ENCODE data around the gene CDK17.
A peak's percentile ranks its signal among the peaks of the same experiment; 100 is the strongest.
"Not testable (repeated sequence)": the region's sequence is repeated elsewhere in the genome, so short reads cannot be mapped to it uniquely, and the experiment has no call there.

Gene CDK17

GRCh38 chr12:96352161-96352835 lies 47.9 kb downstream of the CDK17 start:
- DNase-seq = no peak

DNA sequence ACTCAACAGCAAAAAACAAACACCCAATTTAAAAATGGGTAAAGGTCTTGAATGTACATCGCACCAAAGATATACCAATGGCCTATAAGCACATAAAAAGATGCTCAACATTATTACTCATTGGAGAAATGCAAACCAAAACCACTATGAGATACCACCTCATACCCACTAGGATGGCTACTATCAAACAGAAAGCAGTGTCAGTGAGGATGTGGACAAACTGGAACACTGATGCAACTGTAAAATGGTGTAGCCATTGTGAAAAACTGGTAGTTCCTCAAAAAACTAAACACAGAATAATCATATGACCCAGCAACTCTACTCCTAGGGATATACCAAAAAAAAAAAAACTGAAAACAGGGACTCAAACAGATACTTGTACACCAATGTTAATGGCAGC lies 49.3 kb downstream of the CDK17 start:
- DNase-seq = no peak

DNA sequence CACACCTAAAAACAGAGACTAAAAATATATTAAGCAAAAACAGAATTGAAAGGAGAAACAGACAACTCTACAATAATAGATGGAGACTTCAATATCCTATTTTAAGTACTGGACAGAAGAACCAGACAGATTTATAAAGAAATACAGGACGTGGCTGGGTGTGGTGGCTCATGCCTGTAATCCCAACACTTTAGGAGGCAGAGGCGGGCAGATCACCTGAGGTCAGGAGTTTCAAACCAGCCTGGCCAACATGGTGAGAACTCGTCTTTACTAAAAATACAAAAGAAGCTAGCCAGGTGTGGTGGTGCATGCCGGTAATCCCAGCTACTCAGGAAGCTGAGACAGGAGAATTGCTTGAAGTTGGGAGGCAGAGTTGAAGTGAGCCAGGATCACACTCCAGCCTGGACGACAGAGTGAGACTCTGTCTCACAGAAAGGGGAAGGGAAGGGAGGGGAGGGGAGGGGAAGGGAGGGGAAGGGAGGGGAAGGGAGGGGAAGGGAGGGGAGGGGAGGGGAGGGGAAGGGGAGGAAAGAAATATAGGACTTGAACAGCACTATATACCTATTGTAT lies 53.0 kb downstream of the CDK17 start:
- no peak for DNase-seq

DNA sequence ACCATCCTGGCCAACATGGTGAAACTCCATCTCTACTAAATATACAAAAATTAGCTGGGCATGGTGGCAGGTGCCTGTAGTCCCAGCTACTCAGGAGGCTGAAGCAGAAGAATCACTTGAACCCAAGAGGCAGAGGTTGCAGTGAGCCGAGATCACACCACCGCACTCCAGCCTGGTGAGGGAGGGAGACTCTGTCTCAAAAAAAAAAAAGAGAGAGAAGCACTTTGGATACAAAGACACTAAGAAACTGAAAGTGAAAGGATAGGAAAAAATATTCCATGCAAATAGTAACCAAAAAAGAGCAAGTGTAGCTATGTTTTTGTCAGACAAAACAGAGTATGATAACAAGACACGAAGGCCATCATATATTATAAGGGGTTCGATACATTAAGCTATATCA lies 53.5 kb downstream of the CDK17 start:
- DNase-seq = not testable (repeated sequence)

DNA sequence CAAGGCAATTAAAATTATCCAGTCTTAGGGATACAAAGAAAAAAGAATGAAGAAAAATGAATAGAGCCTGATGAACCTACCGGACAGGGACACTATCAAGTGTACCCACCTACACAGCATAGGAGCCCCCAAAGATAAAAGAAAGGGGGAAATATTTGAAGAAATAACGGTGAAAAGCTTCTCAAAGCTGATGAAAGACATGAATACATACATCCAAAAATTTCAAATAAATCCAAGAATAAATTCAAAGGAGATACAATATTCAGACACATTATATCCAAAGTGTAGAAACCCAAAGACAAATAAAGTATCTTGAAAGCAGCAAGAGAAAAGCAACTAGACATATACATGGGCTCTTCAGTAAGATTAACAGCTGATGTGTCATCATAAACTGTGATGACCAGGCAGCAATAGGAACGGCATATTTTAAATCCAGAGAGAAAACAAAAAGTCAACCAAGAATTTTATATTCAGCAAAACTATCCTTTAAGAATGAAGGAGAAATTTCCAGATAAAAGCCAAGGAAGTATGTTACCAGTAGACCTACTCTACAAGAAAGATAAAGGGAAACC lies 56.0 kb downstream of the CDK17 start:
- no peak for DNase-seq

DNA sequence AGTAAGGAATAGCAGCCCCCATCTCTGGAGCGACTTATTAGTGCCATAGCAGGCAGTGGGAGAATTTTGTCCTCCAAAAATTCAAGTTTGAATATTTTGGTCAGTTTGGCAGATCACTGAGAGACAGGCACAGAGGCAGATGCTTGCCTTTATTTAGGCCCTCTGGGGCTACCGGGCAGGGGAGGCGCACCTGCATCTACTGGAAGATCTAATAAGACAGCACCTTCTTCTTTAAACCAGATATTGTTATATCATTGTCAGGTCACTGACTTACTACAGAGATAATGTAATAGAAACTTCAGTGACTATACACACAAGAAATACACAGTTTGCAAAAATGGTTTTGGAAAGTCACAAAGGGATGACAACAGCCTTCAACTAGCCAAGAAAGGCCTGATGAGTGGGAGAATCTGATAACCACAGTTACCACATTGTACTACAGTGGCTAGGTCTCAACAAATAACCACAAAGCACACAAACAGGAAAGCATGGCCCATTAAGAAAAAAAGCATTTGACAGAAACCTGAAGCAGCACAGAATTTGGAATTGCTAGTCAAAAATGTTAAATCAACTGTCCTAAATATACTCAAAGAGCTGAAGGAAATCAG lies 56.8 kb downstream of the CDK17 start:
- DNase-seq = no peak

- DNase-seq = not testable (repeated sequence)
These were observed 60.6 kb downstream of the CDK17 start for GRCh38 chr12:96339666-96340065.

DNA sequence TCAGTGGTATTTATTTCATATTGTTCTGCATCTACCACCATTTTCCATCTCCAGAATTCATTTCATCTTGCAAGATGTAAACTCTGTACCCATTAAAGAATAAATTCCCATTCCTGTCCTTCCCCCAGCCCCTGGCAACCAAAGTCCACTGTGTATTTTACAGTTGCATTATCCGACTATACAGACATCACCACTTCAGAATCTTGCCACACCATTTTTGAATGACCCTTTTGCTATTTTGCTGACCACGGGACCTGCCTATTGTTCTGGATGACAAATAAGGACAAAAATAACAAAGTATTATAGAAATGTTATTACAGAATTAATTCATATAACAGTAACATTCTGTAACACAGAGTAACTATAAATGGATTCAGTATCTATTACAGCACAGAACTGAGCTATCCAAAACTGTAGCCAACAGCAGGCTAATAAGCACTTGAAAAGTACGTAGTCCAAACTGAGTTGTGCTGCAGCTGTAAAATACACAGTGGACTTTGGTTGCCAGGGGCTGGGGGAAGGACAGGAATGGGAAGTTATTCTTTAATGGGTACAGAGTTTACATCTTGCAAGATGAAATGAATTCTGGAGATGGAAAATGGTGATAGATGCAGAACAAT lies 61.3 kb downstream of the CDK17 start:
- DNase-seq = no peak

- DNase-seq = no peak
These were observed 62.3 kb downstream of the CDK17 start for GRCh38 chr12:96337953-96338352.

- DNase-seq = no peak
These were observed 63.8 kb downstream of the CDK17 start for GRCh38 chr12:96336489-96336888.

DNA sequence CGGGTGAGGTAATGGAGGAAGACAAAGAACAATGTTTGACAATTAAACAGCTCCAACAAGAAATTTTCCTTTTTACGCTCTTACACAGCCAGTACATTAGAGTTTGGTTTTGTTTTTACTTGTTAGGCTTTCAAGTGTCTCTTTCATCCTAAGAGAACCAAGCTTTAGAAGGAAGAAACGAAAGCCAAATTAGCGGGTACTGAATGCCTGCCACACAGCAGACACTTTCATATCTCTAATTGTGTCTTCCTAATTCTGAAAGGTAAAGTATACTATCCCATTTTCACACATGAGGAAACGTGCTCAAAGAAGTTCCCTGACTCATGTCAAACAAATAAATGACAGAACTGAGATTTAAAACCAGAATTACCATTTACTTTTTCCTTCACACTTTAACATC lies 65.0 kb downstream of the CDK17 start:
- no peak for DNase-seq

DNA sequence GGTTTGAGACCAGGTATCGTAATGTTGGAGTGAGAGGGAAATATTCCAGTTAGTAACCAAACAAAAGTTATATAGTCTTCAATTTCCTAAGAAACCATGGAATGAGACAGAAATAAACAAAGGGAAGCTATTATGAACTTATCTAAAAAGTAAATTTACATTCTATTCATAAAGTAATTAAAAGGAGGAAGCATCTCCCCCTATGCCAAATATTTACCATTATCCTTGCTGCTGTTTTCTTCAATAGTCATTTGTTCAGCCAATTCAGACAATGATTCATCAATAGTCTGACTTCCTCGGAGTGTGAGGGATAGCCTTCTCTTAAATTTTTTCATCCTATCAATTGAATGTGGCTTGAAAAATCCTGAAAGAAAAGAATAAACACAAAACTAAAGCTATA lies 65.7 kb downstream of the CDK17 start:
- DNase-seq = no peak

- no peak for DNase-seq
These were observed 70.7 kb downstream of the CDK17 start for GRCh38 chr12:96329545-96329944.

DNA sequence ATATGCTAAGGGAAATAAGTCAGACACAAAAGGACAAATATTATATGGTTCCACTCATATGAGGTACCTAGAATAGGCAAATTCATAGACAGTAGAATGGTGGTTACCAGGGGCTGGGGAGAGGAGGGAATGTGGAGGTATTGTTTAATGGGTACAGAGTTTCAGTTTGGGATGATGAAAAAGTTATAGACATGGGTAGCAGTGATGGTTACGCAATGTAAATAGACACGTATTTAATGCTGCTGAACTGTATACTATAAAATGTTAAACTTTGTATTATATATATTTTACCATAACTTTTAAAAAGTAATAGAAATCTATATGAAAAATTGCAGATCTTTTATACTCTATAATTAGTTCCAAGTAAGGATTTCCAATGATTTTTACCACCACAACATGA lies 71.2 kb downstream of the CDK17 start:
- DNase-seq = no peak

DNA sequence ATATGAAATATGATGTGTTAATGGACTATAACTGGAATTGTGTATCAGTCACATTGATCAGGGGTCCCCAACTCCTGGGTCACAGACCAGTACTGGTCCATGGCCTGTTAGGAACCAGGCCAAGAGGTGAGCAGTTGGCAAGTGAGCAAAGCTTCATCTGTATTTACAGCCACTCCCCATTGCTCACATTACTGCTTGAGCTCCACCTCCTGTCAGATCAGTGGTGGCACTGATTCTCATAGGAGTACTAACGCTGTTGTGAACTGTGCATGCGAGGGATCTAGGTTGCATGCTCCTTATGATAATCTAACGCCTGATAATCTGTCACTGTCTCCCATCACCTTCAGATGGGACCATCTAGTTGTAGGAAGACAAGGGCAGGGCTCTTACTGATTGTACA lies 72.3 kb downstream of the CDK17 start:
- DNase-seq = no peak

GRCh38 chr12:96327346-96327745 lies 72.9 kb downstream of the CDK17 start:
- DNase-seq = no peak

- DNase-seq = no peak
These were observed 73.5 kb downstream of the CDK17 start for GRCh38 chr12:96326628-96327227.

DNA sequence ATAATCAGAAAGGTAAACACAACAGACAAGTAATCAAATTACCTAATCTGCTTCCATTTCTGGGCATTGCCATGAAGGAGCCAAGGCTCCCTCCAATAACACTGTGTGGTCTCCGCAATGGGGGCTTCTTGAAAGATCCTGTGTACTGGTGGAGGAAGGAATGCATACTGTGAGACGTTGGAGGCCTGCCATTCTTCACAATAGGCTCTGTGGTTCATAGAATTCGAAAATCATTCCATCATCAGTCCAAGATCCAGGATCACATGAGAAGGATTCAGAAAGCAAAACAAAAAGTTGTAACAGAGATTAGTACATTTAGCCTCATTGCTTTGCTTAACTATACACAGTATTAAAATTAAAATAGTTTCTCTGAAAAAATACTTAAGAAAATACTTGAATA lies 76.3 kb downstream of the CDK17 start:
- no peak for DNase-seq

GRCh38 chr12:96322720-96323119 lies 77.5 kb downstream of the CDK17 start:
- DNase-seq = no peak

GRCh38 chr12:96321941-96322340 lies 78.3 kb downstream of the CDK17 start:
- no peak for DNase-seq

GRCh38 chr12:96317801-96318200 lies 82.4 kb downstream of the CDK17 start:
- DNase-seq = not testable (repeated sequence)

GRCh38 chr12:96315741-96316481 lies 84.3 kb downstream of the CDK17 start:
- peak in 1 of 2 experiments; percentile 20 for DNase-seq

DNA sequence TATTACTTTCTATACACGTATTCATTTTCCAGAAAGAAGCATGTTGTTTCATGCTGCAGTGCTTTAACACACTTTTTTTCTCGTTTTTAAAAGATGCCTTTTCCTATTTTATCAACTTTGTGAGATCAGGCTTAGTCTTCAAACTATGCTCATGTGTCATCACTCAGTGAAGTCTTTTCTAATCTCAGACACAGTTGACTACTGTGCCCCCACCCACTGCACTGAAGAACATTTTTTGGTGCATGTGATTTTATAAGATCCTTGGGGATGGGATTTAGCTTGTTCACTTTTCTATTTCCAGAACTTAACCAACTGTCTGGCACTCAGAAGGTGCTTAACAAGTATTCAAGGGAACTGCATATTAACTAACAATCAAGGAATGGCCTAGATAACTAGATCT lies 85.5 kb downstream of the CDK17 start:
- DNase-seq = no peak
